NCI-H446 treated with DMSO at 0.1 percent for 48 hours (cell line): Measurements from ENCODE around the gene WNK4.

Experiments
- DNase-seq: peaks from one replicate; lab custom pipeline; 2025; lab: John Stamatoyannopoulos, UW

The WNK4 gene

GRCh38 chr17:42841975-42842685, 61.7 kb downstream of the WNK4 start:
- DNase-seq, result no peak

- no peak for DNase-seq
These were observed 63.0 kb downstream of the WNK4 start for GRCh38 chr17:42843358-42843934.

GRCh38 chr17:42844271-42844670, 63.9 kb downstream of the WNK4 start, which contains the start of gene AOC2:
Gene AOC2 (plus strand): TSS chr17:42844580. CDS start chr17:42844627, 47 bp downstream.
- no peak for DNase-seq

GRCh38 chr17:42844761-42845555, 64.5 kb downstream of the WNK4 start:
- DNase-seq, result no peak

- DNase-seq, result no peak
These were observed 65.1 kb downstream of the WNK4 start for GRCh38 chr17:42845556-42845917.

- no peak for DNase-seq
These were observed 65.6 kb downstream of the WNK4 start for GRCh38 chr17:42845918-42846593.
